ENCODE data around the gene TTLL7. TPM values are rescaled to one million over a fixed set of nuclear protein-coding genes. Genes with fewer than 3 reads are reported as not detected.

The TTLL7 gene
- total RNA-seq, 4 donors from 2014 or later = 26.2 to 58.1 (median 41.2) TPM

DNA sequence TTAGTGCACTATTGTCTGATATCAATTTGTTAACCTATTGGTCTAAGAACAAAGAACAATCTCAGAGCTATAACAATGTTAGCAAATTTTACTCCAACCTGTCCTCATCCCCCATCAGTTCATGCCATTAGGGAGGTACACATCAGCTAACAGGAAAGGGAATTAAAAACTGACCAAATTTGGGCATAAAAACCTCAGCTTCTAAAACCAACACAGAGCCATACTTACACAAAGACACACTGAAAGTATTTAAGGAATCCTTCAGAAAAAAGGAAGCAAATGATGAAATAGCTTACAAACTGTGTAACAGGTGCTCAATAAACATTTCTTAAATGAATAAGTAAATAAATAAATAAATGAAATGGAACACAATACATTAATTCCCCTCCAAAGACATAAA lies 89.2 kb downstream of the TTLL7 start:
- H3K36me3 ChIP-seq = peaks cover 0 to 3% (median 0%) of the 10 kb centered on the region in 4 donors
- intact Hi-C loops (cut with DNase I) = loop anchor here (10.0 kb wide), 1 partner anchor 525 kb away; no protein-coding TSS in a partner anchor
- no peaks in the 10 kb centered on the region for H3K27me3 ChIP-seq
- H3K9me3 ChIP-seq = no peaks in the 10 kb centered on the region
- H3K4me3 ChIP-seq = no peak overlapping the region
- no peak overlapping the region for H3K27ac ChIP-seq (replicated peaks in 1 of 4)
- DNase-seq (ENCODE audit: extremely low spot score) = no peak
- TF ChIP-seq POLR2AphosphoS5 (IDR thresholded peaks at IDR 0.05) (no peak), POLR2A (IDR thresholded peaks at IDR 0.05; ENCODE audit: low read depth) (no peak), EP300 (IDR thresholded peaks at IDR 0.05) (no peak)
- TF ChIP-seq, protein P1, sequence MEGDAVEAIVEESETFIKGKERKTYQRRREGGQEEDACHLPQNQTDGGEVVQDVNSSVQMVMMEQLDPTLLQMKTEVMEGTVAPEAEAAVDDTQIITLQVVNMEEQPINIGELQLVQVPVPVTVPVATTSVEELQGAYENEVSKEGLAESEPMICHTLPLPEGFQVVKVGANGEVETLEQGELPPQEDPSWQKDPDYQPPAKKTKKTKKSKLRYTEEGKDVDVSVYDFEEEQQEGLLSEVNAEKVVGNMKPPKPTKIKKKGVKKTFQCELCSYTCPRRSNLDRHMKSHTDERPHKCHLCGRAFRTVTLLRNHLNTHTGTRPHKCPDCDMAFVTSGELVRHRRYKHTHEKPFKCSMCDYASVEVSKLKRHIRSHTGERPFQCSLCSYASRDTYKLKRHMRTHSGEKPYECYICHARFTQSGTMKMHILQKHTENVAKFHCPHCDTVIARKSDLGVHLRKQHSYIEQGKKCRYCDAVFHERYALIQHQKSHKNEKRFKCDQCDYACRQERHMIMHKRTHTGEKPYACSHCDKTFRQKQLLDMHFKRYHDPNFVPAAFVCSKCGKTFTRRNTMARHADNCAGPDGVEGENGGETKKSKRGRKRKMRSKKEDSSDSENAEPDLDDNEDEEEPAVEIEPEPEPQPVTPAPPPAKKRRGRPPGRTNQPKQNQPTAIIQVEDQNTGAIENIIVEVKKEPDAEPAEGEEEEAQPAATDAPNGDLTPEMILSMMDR (IDR thresholded peaks at IDR 0.05) = no peak
- peaks cover 0 to 10% (median 4%) of the 10 kb centered on the region in 4 donors for H3K4me1 ChIP-seq

DNA sequence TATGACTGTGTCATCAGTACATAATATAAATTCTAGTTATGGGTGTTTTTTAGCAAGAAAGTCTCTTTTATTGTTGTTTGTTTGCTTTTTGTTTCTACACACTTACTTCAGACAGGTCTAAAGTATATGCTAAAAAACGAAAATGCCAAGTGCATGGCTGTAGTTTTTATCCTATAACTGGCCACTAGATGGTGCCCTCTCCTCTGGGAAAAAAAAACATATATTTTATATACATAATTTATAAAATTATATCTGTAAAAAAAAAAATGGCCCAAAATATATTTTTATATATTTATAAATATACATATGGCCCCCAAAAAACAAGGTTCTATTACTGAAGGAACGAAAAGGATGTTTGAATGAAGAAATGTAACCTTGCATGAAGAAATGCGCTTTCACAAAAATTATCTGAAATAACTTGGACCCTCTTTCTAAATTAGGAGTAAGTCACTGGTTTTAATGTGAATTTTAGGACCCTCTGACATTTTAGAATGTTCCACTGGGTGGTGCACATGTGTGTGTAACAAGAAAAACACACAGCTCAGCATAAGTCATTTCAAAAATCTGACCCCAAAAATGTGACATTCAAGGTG lies 93.5 kb downstream of the TTLL7 start:
- 46% methylated on average over 3 of the region's 3 CpGs for WGBS
- Histone ChIP-seq H3K9me3 (no peaks in the 10 kb centered on the region), H3K36me3 (peaks cover 0 to 11% (median 0%) of the 10 kb centered on the region in 4 donors), H3K27me3 (no peaks in the 10 kb centered on the region), H3K4me1 (peaks cover 0 to 4% (median 2%) of the 10 kb centered on the region in 4 donors), H3K4me3 (no peak overlapping the region), H3K27ac (replicated peaks in 1 of 4) (no peak overlapping the region)
- TF ChIP-seq POLR2AphosphoS5 (IDR thresholded peaks at IDR 0.05) = no peak
- TF ChIP-seq EP300 (IDR thresholded peaks at IDR 0.05) = no peak
- TF ChIP-seq, protein P1 (IDR thresholded peaks at IDR 0.05) = peak; percentile 41 to 70 (median 57)
- intact Hi-C loops (cut with DNase I) = loop anchor here (10.0 kb wide), 1 partner anchor 529 kb away; no protein-coding TSS in a partner anchor
- DNase-seq (ENCODE audit: extremely low spot score) = no peak

DNA sequence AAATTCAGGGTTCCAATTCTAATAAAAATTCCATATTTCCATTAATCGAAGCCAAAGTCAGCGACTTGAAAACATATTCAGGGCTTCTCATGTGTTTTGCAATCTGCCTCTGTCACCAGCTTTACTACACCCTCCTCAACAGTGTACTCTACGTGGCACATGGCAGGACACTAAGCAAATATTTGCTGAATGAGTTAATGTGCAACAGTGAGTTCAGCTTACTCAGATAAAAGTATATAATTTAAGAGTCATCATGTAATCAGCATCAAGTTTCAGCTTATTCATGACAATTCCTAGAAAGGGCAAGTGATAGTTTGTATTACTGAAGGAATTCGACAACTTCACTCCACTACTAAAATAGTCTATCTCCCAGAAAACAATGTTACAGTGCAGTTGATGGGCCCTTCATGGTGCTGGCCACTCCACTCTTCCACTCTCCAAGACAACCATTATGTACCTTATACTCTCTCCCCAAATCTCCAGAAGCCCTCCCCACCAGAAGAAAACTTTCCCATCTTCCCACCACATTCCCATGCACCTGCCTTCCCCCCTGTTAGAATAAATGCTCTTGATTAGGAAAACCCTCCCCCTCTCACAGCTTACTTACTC lies 97.3 kb downstream of the TTLL7 start:
- WGBS = 92% methylated on average over 4 of the region's 4 CpGs
- intact Hi-C loops (cut with DNase I) = loop anchor here (10.0 kb wide), 1 partner anchor 533 kb away; no protein-coding TSS in a partner anchor

DNA sequence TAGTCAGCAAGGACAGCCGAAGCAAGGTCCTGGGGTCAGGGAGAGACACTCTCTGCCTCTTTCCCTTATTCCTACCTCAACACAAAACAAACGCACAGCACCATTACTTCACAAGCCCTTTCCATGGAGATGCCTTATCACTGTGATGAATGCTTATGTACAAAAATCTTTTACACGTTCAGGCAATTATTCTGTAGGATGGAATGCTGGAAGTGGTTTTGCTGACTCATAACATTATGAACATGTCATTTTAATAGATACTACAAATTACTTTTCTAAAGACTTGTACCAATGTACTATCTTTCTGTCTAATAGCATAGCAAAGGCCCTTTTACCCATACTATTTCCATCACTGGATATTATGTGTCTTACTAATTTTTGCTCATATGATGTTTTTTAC lies 98.4 kb downstream of the TTLL7 start:
- no peak for DNase-seq (ENCODE audit: extremely low spot score)
- H3K4me1 ChIP-seq = no peaks in the 10 kb centered on the region
- TF ChIP-seq EP300 (IDR thresholded peaks at IDR 0.05) (no peak), POLR2AphosphoS5 (IDR thresholded peaks at IDR 0.05) (no peak), POLR2A (IDR thresholded peaks at IDR 0.05; ENCODE audit: low read depth) (no peak)
- TF ChIP-seq, protein P1 (IDR thresholded peaks at IDR 0.05) = no peak
- 70% methylated on average over 3 of the region's 3 CpGs for WGBS
- H3K27me3 ChIP-seq = no peaks in the 10 kb centered on the region
- no peak overlapping the region for H3K27ac ChIP-seq (replicated peaks in 1 of 4)
- H3K36me3 ChIP-seq = peaks cover 0 to 11% (median 0%) of the 10 kb centered on the region in 4 donors
- H3K4me3 ChIP-seq = no peak overlapping the region
- intact Hi-C loops (cut with DNase I) = loop anchor here (10.0 kb wide), 1 partner anchor 534 kb away; no protein-coding TSS in a partner anchor
- no peaks in the 10 kb centered on the region for H3K9me3 ChIP-seq

More for the DNA sequence above, 97.3 kb downstream of the TTLL7 start:
- Histone ChIP-seq H3K4me3 (no peak overlapping the region), H3K27ac (replicated peaks in 1 of 4) (no peak overlapping the region), H3K36me3 (peaks cover 0 to 11% (median 0%) of the 10 kb centered on the region in 4 donors), H3K27me3 (no peaks in the 10 kb centered on the region), H3K4me1 (no peaks in the 10 kb centered on the region), H3K9me3 (no peaks in the 10 kb centered on the region)
- TF ChIP-seq POLR2AphosphoS5 (IDR thresholded peaks at IDR 0.05) (no peak), POLR2A (IDR thresholded peaks at IDR 0.05; ENCODE audit: low read depth) (no peak), EP300 (IDR thresholded peaks at IDR 0.05) (no peak)
- TF ChIP-seq, protein P1 (IDR thresholded peaks at IDR 0.05) = no peak
- no peak for DNase-seq (ENCODE audit: extremely low spot score)
